ENCODE data around the gene PDSS2.

Gene PDSS2, protein sequence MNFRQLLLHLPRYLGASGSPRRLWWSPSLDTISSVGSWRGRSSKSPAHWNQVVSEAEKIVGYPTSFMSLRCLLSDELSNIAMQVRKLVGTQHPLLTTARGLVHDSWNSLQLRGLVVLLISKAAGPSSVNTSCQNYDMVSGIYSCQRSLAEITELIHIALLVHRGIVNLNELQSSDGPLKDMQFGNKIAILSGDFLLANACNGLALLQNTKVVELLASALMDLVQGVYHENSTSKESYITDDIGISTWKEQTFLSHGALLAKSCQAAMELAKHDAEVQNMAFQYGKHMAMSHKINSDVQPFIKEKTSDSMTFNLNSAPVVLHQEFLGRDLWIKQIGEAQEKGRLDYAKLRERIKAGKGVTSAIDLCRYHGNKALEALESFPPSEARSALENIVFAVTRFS

DNA sequence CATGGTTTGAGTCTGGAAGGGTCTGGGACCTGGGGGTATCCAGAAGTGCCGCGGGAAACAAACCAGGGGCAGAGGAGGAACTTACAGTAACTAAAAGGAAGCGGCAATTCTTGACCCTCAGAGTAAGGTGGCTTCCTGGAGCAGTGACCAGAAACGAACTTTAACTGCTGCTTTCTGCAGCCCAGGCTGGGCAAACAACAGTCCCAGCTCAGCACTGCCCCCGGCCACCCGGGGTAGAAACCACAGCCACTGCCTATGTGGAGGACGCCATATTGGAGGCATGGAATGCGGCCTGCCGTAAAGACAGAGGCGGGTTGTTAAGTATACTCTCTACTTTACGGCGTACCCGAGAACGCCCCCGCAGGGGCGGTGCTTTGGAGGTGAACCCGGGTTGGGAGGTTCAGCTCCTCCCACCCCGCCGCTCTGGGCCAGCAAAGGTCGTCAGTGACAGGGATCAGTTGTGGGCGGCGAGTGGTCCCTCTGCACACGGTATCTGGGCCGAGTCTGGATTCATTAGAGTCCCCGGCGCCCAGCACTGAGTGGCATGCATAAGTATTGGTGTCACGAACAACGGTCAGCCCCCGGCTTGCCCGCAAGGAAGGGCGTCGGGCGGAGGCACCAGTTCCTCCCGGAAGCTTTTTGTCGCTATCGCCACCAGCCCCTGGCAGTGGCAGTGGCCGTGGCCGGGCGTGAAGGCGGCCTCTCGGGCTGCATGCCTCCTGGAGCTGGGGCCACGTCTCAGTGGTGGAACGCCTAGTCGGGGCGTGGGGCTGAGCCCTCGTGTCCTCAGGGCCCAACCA, at the start of gene PDSS2:
TSS of gene PDSS2 (minus strand) at position 282 of the 800 bp plus-strand sequence. CDS start at position 3, 279 bp downstream.
- H3K4me3 ChIP-seq (ENCODE audit: low read depth, low read length) = peak within 1 kb of the TSS; percentile 92

DNA sequence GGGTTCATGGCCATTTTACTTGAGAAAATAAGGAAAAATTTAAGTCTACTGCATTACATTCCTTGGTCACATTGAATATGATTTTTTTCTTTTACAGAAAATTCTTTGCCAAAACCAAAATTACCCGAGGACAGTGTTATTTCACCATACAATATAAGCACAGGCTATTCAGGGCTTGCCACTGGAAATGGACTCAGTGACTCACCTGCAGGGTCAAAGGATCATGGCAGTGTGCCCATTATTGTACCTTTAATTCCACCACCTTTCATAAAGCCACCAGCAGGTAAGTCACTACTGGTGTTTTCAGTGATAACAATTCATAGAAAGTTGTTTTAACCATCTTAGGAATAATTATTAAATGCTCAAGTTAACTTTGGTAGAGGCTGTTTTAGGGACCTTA, 46.8 kb upstream of the PDSS2 start:
- no peak overlapping the region for H3K4me3 ChIP-seq (ENCODE audit: low read depth, low read length)

DNA sequence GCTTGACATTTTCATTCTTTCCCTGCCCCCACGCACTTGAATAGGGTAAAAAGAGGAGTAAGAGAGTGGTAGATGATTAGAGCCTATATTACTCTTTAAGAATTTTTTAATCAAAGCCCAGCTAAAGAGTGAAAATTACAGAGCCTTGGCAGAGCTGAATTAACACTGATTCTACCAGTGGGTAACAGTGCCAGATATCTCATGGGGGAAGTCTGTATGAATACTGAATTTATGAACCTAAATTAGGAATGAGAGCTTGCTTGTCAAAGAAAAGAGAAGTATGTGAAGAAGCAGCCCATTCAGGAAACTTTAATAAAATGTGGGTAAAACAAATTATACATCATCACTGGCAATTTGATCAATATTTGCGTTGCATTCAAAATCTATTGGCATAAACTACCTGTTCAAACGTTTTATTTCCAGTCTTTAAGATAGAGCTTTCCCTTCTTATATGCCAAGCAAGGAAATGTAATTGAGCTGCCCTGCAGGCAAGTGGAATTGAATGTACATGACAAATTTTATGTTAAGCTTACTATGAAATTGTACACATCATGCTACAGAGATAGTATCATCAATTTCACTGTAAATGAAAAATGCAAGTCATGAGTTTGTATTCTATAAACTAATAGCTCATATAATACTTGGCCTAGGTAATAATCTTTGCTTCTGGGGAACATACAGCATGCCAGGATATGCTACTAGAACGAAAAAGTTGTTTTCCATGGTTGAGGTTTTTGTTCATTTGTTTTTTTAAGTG, 45.1 kb upstream of the PDSS2 start:
- no peak overlapping the region for H3K4me3 ChIP-seq (ENCODE audit: low read depth, low read length)

DNA sequence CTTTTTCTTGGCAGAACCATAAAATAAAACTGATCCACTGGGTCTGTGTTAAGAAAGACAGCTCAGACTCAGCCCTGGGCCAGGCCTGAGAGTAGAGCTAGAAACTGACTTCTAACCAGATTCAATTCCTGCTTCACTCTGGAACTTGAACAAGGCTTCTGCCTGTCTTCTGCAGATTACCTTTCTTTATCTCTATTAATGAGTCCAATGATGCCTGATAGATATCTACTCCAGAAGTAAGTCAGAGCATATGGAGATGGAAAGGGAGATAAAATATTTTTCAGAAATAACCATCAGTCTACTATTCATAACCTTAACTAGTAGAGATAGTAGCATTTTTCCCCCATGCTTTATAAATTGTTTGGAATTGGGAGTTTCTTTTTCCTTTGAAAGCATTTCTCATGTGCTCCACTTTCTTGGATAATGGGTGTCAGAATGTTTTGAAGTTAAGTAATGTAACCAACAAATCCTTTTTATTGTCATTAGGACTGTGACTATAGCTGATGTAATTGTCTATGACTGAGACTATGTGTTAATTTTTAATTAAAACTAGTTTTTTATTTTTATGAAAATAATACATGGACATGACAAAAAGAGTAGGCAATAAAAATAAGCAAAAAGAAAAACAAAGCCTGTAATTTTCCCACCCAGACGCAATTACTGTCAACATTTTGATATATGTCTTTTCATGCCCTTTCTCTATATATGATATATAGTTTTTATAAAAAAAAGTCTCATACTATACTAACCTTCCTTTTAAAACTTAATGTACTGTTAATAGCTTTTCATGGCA, 37.7 kb upstream of the PDSS2 start:
- no peak overlapping the region for H3K4me3 ChIP-seq (ENCODE audit: low read depth, low read length)

DNA sequence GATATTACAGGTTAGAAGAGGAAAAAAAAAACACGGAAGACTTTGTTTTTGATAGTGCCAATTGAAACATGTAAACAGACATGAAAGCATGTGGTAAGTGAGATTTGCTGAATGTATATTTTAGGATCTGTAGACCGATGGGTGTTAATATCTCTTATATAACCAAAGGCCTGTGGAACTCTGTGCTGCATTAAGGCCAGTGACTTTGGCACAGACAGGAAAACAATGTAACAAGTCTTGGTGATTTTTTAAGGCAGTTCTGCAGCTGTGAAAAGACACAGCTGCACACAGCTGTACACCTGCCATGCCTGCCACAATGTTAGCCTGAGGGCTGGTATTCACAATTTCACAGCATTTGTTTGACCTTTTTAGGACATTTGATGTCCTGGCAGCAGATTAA, 36.6 kb upstream of the PDSS2 start:
- no peak overlapping the region for H3K4me3 ChIP-seq (ENCODE audit: low read depth, low read length)

DNA sequence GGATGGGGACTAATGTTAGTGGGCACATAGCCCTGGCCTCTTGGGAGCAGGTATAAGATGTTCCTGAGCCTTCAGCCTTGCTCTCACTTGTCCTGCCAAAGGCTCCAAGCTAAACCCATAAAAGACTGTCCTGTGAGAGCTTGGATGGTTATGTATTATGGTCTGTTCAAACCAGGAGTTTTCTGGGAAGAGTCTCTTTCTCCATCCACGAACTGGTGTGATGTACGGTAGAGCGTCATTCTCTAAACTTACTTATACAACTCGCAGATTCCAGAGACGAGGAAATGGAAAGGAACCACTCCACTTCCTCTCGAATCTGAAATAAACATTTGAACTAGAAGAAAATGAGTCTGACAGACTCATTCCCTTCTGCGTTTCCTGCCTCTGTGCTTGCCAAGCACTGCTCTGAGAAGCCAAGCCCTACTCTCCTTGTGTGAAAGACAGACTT, 35.9 kb upstream of the PDSS2 start:
- H3K4me3 ChIP-seq (ENCODE audit: low read depth, low read length) = no peak overlapping the region

DNA sequence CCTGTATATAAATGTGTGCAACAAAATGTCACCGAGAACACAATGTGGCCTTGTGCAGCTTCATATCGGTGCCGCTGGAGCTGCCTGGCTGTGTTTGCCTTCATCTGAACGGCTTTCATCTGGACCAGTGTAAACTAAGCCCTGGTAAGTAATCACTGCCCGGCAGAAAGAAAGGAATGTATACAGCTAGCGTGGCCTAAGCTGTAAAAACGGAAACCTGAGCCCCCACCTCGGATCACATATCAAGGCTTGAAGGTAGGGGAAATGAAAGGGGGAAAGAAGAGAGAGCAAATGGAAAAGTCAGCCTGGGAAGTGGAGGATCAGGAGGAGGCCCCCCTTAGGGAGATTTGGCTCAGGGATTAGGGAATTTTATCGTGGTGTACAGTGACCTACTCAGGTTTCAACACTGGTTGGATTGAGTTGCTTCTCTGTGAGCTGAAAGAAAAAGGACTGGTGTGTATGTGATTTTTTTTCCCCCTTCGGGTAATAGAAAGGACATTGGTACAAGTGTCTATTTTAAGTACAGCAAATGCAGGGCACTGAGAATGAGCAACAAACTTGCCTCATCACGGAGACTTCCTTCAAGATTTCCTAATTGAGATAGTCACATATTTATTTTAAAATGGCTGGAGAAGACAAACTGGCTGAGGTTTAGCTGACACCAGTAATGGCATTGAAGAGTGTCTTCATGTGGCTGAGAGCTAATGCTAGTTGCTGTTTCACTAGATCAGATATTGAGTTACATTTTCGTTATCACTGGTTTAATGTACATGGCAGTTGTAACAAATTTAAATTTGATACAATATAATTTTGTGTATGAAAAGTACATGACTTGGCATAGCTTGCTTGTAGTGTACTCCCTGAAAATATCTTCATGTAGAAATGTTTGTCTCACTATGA, 34.0 kb upstream of the PDSS2 start:
- H3K4me3 ChIP-seq (ENCODE audit: low read depth, low read length) = no peak overlapping the region

DNA sequence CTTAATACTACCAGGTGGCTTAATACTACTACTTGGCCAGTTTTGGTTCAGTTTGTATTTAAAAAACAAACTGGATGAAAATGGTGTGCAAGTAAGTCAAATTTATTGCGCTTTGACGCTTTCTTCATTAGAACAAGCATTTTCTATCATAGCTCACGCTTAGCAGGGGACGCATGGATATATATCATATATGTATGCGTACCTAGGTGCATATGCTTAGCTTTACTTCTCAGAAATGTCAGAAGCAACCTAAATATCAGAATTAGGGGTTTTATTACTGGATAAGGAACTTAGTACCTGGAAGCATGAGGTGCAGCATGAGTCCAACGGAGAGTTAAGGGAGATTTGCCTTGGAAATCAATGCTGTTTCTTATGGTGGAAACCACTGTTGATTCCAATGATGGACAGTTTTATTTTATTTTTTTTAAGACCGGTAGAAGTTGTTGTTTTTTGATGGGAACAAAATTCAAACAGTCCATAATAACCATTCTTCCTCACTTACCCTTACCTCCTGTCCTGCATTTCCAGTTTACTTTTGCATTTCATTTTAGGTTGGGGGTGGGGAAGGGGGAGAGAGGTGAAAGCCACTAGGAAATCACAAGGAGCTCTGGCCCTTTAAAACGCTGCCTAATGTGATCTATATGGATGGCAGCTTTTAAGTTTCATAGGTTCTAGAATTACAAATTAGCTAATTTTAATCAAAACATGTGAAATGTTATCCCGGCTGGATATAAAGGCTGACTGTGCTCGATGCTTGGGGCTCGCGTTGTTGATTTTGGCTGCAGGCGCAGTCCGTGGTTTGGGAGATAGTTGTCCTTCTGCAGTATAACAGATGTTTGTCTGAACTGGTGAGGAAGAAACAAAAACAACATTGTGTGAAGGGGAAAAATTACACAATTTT, 32.6 kb upstream of the PDSS2 start:
- peak overlapping the region; percentile 68 for H3K4me3 ChIP-seq (ENCODE audit: low read depth, low read length)

DNA sequence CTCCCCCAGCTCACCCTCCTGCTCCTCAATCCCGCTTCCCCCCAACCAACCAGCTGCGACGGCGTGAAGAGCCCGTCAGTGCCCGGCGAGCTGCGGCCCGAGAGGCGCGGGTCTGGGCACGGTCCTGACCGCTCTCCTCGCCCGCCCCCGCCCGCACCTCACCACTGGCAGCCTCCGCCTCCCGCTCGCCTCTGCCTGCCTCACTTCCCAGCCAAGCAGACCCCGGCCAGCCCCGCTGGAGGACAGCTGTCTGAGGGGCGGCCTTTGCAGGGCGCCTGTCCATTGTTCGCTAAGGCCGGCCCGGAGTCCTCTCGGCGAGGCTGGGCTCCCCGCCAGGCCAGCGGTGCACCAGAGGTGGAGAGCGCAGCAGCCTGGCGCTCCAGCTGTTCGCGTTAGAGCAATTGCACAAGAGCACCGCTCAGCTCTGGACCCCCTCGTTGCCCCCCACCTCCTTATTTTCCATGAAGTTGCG, 31.8 kb upstream of the PDSS2 start:
- H3K4me3 ChIP-seq (ENCODE audit: low read depth, low read length) = peak overlapping the region; percentile 68

DNA sequence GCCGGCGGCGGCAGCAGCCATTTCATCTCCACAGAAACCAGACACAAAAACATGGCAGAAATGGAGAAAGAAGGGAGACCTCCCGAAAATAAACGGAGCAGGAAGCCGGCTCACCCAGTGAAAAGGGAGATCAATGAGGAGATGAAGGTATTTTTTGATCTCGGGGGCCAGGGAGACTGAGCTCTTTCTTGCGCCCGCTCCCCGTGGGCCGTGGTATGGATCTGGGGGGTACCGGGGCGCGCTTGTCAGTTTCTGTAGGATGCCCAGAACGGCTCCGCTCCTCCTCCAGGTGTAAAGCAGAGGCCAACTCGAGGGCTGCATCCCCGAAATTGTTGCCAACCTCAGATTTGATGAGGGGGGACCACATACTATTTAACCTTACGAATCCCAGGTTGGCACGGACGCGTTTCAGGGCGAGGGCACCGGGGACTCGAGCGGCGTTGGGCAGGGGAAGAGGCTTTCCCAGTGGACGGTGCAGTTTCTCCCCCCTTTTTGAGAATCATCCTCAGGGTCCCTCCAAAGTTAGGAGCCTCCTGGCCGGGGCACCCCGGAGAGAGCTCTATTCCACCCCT, 31.3 kb upstream of the PDSS2 start:
- H3K4me3 ChIP-seq (ENCODE audit: low read depth, low read length) = peak overlapping the region; percentile 68

DNA sequence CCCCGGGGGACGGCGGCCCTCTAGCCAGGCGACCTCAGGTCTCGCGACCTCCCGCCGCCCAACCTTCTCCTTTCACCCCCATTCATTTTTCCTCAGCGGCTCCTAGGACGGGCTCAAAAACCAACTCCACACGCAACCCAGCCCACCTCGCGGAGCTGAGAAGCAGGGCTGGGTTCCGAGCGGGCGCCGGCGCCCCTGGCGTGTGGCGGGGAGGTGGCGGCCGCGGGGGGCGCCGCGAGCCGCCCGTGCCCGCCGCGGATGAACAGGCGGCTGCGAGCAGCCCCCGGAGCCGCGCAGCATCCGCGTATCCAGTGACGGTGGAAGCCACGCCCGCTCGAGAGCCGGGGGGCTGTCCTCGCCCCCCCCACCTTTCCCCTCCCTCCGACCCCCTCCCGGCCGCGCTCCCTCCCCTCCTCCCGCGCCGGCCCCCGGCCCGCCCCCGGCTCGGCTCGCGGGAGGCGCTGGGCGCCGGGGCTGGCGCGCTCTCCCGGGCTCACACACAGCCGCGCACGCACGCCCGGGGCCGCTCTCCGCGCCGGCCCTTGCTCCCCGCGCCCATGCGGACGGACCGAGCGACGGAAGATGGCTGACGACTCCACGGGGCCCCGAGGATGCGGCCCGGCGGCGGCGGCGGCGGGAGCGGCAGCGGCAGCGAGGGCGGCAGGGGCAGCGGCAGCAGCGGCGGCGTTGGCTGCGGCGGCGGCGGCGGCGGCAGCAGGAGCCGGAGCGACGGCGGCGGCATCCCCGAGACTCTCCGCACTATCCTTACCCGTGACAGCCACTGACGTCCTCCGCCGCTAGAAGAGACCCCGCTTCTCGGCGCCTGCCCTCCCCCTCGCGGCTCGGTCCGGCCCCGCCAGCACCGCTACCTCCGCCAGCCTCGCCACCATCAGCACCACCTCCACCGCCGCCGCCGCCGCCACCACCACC, 30.5 kb upstream of the PDSS2 start, which contains the start of gene SOBP:
TSS of gene SOBP (plus strand) at position 482 of the 930 bp plus-strand sequence. CDS start 500 bp downstream, outside the sequence.
- peak within 1 kb of the TSS; percentile 80 for H3K4me3 ChIP-seq (ENCODE audit: low read depth, low read length)

DNA sequence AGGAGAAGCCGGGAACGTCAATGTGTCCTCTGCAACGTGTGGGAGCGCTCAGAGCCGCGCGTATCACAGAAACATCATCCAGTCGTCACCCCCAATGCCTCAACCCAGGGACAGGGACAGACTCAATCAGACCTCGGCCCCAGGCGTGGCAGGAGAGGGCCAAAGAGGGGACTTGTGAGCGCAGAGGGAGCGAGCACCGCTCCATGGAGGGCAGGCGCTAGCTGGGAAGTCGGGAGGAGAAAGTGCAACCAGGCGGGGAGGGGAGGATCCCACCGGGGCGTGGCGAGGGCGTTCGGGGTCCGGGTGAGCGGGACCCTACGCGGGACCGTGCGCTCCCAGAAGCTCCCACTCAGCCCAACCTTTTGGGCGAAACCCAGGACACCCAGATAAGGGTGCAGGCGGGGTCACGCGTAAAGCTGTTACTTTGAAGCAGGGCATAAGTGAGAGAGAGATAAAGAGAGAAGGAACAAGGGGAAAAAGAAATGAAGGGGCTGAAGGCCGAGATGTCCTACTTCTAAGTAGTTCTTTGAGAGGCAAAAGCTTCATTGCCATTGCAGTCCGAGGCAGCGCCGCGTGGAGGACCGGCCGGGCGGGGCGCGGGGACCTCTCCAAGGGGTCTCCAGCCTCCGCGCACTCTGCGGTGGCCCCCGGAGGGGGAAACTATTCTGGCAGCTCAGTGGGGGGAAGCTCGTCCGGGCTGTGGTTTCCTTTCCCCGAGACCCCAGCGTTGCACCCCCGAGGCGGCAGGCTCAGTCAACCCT, 29.7 kb upstream of the PDSS2 start:
- H3K4me3 ChIP-seq (ENCODE audit: low read depth, low read length) = peak overlapping the region; percentile 80

DNA sequence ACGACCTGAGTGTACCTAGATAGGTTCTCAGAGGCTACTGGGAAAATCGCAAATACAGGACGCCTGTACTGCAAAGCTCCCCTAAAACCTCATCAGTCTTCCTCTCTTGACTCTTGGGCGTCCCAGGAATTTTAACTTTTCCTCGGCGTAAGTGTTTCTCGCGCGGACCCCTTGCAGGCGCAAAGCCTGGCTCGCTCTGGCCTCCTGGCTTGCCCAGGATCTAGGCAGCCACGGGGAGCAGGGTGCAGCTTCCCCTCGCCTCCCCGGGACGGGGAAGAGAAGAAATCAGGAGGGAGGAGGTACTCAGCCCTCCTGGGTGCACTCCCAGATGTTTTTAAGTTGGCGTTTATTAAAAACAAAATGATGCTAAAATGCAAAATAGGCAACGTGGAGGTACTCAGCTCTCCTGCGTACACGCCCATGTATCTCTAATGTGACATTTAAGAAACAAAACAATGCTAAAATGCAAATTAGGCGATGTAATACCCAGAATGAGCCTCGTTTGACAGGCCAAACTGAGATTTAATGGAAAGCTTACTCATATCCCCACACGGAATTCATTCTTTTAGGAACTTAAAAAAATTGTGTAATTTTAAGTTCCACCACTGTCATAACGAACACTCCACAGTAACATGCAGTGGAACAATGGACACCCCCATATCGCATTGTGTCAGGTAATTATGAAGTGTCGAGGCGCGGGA, 29.0 kb upstream of the PDSS2 start:
- peak overlapping the region; percentile 80 for H3K4me3 ChIP-seq (ENCODE audit: low read depth, low read length)

DNA sequence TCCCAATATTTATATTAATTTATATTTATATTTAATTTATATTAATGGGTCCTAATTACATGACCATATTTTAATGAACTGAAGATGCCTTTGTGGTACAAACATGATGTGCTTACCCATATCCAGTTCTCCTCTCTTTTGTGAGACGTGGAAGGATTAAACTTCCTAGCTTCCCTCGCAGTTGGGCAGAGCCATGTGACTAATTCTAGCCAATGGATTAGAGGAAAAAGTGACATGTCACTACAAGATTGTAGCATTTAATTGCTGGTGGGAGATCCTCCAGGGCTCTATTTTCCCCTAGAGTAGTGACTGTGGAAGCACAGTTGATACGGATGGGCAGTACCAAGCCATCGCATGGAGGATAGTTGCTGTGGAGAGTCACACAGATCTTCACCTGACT, 25.8 kb upstream of the PDSS2 start:
- no peak overlapping the region for H3K4me3 ChIP-seq (ENCODE audit: low read depth, low read length)

DNA sequence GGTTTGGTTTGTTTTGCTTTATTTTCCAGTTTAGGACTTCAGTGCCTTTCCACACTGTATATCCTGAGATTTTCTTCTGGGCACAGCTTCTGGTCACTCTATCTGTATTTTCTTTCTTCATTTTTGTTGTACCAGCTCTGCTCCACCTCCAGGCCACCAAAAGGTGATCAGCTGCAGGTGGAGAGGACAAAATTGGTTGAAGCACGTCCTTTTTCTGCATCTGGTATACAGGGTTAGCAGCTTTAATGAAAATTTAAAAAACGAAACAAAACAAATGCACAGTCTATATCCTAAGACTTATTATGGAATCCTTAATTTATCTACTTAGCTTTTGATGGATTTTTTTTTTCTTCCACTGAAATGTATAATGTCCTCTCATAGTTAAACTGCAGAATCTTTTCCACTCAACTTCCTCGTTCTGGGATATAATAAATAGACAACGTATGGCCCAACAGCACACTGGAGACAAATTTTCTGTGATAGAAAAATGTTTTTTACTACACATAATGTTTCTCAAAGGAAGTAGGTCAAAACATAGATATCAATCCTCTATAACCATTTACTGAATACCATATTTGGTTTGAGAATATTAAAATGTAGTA, 19.8 kb upstream of the PDSS2 start:
- no peak overlapping the region for H3K4me3 ChIP-seq (ENCODE audit: low read depth, low read length)
